Tibial nerve (tissue), 4 donors: ENCODE results near the gene AP2M1.

ENCODE experiments used
- EP300 ChIP-seq, 2 donors: sonication (generic); formaldehyde crosslinking; IDR thresholded peaks; one replicate each; pipeline ENCODE4 v1.6.1; 2017; ENCODE audit warnings: antibody characterized with exemption in 2 of 2, mild to moderate bottlenecking in 1 of 2
- POLR2A ChIP-seq, 2 donors: fragments of 450-650 bp; IDR thresholded peaks; one replicate each; pipeline ENCODE4 v1.6.1; 2017; ENCODE audit warnings: antibody characterized with exemption in 2 of 2, mild to moderate bottlenecking in 2 of 2, moderate library complexity in 2 of 2
- TF ChIP-seq, protein P1 (sequence below), 5 experiments: fragments of 200-600 bp in 3 of 5; fragments of 450-650 bp in 2 of 5; sonication (generic) in 3 of 5; IDR thresholded peaks; one replicate each; pipeline ENCODE4 v1.5.1; 2016 to 2019; ENCODE audit warnings: antibody characterized with exemption in 5 of 5, mild to moderate bottlenecking in 3 of 5, moderate library complexity in 2 of 5

DNA sequence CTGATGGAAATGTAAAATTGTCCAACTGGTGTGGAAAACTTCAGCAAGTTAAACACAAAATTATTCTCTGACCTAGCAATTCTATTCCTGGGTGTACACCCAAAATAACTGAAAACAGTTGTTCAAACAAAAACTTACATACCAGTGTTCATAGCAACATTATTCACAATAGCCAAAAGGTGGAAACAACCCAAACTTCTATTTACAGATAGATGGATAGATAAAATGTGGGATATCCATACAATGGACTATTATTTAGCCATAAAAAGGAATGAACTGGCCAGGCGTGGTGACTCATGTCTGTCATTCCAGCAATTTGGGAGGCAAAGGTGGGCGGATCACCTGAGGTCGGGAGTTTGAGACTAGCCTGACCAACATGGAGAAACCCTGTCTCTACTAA is 47.9 kb downstream of the AP2M1 start:
- TF ChIP-seq, protein P1, sequence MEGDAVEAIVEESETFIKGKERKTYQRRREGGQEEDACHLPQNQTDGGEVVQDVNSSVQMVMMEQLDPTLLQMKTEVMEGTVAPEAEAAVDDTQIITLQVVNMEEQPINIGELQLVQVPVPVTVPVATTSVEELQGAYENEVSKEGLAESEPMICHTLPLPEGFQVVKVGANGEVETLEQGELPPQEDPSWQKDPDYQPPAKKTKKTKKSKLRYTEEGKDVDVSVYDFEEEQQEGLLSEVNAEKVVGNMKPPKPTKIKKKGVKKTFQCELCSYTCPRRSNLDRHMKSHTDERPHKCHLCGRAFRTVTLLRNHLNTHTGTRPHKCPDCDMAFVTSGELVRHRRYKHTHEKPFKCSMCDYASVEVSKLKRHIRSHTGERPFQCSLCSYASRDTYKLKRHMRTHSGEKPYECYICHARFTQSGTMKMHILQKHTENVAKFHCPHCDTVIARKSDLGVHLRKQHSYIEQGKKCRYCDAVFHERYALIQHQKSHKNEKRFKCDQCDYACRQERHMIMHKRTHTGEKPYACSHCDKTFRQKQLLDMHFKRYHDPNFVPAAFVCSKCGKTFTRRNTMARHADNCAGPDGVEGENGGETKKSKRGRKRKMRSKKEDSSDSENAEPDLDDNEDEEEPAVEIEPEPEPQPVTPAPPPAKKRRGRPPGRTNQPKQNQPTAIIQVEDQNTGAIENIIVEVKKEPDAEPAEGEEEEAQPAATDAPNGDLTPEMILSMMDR (IDR thresholded peaks at IDR 0.05): no peak
- TF ChIP-seq EP300 (IDR thresholded peaks at IDR 0.05) (no peak), POLR2A (IDR thresholded peaks at IDR 0.05) (no peak)
